ENCODE data around the gene IFI27. TPM values are rescaled to one million over a fixed set of nuclear protein-coding genes. Genes with fewer than 3 reads are reported as not detected.

Gene IFI27
- total RNA-seq, 2 donors from 2014 or later, result 5.1 to 7.7 TPM

- H3K36me3 Mint-ChIP-seq (ENCODE audit: insufficient read depth in 2 of 2), result peaks cover 5 to 7% of the 10 kb centered on the region in 2 donors
- ATAC-seq (replicated peaks in 1 of 2), result no peak
- no peak overlapping the region for H3K4me3 Mint-ChIP-seq
- no peak overlapping the region for H3K27ac Mint-ChIP-seq
- DNase-seq, result no peak
- no peaks in the 10 kb centered on the region for H3K4me1 Mint-ChIP-seq (ENCODE audit: low read depth)
- peaks cover 25% of the 10 kb centered on the region for H3K27me3 Mint-ChIP-seq (ENCODE audit: low read depth)
- H3K9me3 Mint-ChIP-seq, result peaks cover 3 to 10% of the 10 kb centered on the region in 2 donors
These were observed 10.9 kb downstream of the IFI27 start for GRCh38 chr14:94121485-94121884.

GRCh38 chr14:94122438-94122837, 11.9 kb downstream of the IFI27 start:
- peaks cover 20% of the 10 kb centered on the region for H3K27me3 Mint-ChIP-seq (ENCODE audit: low read depth)
- DNase-seq (no peak), ATAC-seq (replicated peaks in 1 of 2) (no peak)
- no peaks in the 10 kb centered on the region for H3K4me1 Mint-ChIP-seq (ENCODE audit: low read depth)
- H3K9me3 Mint-ChIP-seq, result peaks cover 3 to 10% of the 10 kb centered on the region in 2 donors
- H3K27ac Mint-ChIP-seq, result no peak overlapping the region
- peaks cover 5 to 7% of the 10 kb centered on the region in 2 donors for H3K36me3 Mint-ChIP-seq (ENCODE audit: insufficient read depth in 2 of 2)
- no peak overlapping the region for H3K4me3 Mint-ChIP-seq

- Mint-ChIP-seq H3K36me3 (ENCODE audit: insufficient read depth in 2 of 2) (peaks cover 5 to 7% of the 10 kb centered on the region in 2 donors), H3K4me3 (no peak overlapping the region), H3K27ac (no peak overlapping the region), H3K27me3 (ENCODE audit: low read depth) (peaks cover 12% of the 10 kb centered on the region), H3K4me1 (ENCODE audit: low read depth) (peaks cover under 1% of the 10 kb centered on the region), H3K9me3 (peaks cover 3 to 10% of the 10 kb centered on the region in 2 donors)
- ATAC-seq (replicated peaks in 1 of 2), result no peak
- DNase-seq, result no peak
These were observed 12.8 kb downstream of the IFI27 start for GRCh38 chr14:94123296-94123695.

DNA sequence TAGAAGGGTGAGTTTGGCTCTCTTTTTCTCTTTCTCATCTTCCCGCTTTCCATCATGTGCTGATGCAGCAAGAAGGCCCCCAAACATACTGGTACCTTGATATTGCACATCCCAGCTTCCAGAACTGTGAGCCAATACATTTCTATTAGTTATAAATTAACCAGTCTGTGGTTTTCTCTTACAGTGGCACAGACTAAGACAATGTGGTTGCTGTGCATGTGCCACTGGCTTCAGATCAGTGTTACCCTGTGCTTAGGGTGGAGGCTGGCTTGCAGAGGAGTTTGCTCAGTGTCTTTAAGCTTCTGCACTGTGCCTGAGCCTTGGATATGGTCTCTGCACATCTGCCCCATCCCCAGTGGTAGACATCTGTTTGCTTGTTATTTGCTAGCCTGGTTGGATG, 13.3 kb downstream of the IFI27 start:
- ATAC-seq (replicated peaks in 1 of 2), result no peak

DNA sequence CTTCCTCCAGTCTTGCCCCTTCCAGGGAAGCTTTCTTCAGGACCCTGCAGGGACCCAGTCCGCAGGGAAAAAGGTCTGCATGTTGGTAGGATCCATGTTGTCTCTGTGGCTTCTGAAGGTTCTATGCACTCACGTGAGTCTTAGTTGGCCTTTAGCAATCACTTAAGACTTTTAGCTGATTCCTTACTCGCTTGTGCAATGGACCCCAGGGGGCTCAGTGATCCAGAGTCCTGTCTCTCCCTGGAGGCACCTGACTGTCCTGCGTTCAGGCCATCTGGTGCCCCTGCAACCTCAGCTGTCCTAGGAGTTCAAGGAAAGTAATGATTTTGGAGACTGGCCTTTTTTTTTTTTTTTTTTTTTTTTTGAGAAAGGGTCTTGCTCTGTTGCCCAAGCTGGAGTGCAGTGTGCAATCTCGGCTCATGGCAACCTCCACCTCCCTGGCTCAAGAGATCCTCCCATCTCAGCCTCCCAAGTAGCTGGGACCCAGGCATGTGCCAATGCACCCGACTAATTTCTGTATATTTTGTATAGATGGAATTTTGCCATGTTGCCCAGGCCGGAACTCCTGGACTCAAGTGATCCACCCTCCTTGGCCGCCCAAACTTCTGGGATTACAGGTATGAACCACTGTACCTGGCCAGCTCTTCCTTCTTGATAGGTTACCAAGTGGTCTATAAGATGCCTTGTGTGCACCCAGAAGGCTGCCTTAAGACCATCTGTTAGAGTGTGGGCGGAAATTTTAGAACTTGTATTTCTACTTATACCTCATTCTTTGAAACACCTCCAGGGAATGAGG, 14.2 kb downstream of the IFI27 start:
- Mint-ChIP-seq H3K36me3 (ENCODE audit: insufficient read depth in 2 of 2) (peaks cover 3 to 5% of the 10 kb centered on the region in 2 donors), H3K4me1 (ENCODE audit: low read depth) (peaks cover 8% of the 10 kb centered on the region), H3K9me3 (peaks cover 3 to 6% of the 10 kb centered on the region in 2 donors), H3K4me3 (no peak overlapping the region), H3K27ac (no peak overlapping the region), H3K27me3 (ENCODE audit: low read depth) (peaks cover 12% of the 10 kb centered on the region)
- DNase-seq, result no peak
- ATAC-seq (replicated peaks in 1 of 2), result no peak

More for the DNA sequence above, 13.3 kb downstream of the IFI27 start:
- H3K27ac Mint-ChIP-seq, result no peak overlapping the region
- H3K4me1 Mint-ChIP-seq (ENCODE audit: low read depth), result peaks cover 6% of the 10 kb centered on the region
- peaks cover 5 to 7% of the 10 kb centered on the region in 2 donors for H3K36me3 Mint-ChIP-seq (ENCODE audit: insufficient read depth in 2 of 2)
- no peak for DNase-seq
- H3K27me3 Mint-ChIP-seq (ENCODE audit: low read depth), result peaks cover 12% of the 10 kb centered on the region
- H3K9me3 Mint-ChIP-seq, result peaks cover 3 to 10% of the 10 kb centered on the region in 2 donors
- H3K4me3 Mint-ChIP-seq, result no peak overlapping the region

- H3K9me3 Mint-ChIP-seq, result peaks cover under 1 to 1% of the 10 kb centered on the region in 2 donors
- peaks cover 9% of the 10 kb centered on the region for H3K27me3 Mint-ChIP-seq (ENCODE audit: low read depth)
- ATAC-seq (replicated peaks in 1 of 2), result no peak
- DNase-seq, result no peak
- peaks cover 0 to 3% of the 10 kb centered on the region in 2 donors for H3K36me3 Mint-ChIP-seq (ENCODE audit: insufficient read depth in 2 of 2)
- H3K4me1 Mint-ChIP-seq (ENCODE audit: low read depth), result peaks cover 15% of the 10 kb centered on the region
- no peak overlapping the region for H3K27ac Mint-ChIP-seq
- H3K4me3 Mint-ChIP-seq, result no peak overlapping the region
These were observed 15.3 kb downstream of the IFI27 start for GRCh38 chr14:94125659-94126418.

DNA sequence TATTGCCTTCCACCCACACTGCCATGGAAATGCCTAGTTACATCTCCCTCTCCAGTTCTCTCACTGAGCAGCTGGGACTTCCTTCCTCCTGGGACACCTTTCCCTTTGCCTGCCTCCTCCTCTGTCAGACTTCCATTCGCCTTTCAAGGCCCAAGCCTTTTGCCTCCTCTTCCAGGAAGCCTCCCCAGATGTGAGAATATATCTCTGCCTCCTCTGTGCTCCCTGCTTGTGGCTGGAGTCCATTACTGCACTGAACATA, 15.8 kb downstream of the IFI27 start:
- DNase-seq, result no peak

DNA sequence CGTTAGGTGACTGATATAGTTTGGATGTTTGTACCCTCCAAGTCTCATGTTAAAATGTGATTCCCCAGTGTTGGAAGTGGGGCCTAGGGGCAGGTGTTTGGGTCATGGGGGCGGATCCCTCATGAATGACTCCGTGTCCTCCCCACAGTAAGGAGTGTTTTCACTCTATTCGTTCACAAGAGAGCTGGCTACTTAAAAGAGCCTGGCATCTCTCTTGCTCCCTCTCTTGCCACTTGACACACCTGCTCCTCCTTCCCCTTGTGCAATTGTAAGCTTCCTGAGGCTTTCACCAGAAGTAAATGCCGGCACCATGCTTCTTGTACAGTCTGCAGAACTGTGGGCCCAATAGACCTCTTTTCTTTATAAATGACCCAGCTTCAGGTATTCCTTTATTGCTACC, 16.3 kb downstream of the IFI27 start:
- Mint-ChIP-seq H3K27me3 (ENCODE audit: low read depth) (no peaks in the 10 kb centered on the region), H3K4me3 (no peak overlapping the region), H3K4me1 (ENCODE audit: low read depth) (peaks cover 15% of the 10 kb centered on the region), H3K27ac (peak overlapping the region; percentile 26), H3K9me3 (no peaks in the 10 kb centered on the region), H3K36me3 (ENCODE audit: insufficient read depth in 2 of 2) (no peaks in the 10 kb centered on the region)
- ATAC-seq (replicated peaks in 1 of 2) (no peak), DNase-seq (no peak)

More for the DNA sequence above, 15.8 kb downstream of the IFI27 start:
- Mint-ChIP-seq H3K27ac (no peak overlapping the region), H3K36me3 (ENCODE audit: insufficient read depth in 2 of 2) (no peaks in the 10 kb centered on the region), H3K4me3 (no peak overlapping the region), H3K9me3 (no peaks in the 10 kb centered on the region), H3K27me3 (ENCODE audit: low read depth) (peaks cover 4% of the 10 kb centered on the region), H3K4me1 (ENCODE audit: low read depth) (peaks cover 15% of the 10 kb centered on the region)
- no peak for ATAC-seq (replicated peaks in 1 of 2)

DNA sequence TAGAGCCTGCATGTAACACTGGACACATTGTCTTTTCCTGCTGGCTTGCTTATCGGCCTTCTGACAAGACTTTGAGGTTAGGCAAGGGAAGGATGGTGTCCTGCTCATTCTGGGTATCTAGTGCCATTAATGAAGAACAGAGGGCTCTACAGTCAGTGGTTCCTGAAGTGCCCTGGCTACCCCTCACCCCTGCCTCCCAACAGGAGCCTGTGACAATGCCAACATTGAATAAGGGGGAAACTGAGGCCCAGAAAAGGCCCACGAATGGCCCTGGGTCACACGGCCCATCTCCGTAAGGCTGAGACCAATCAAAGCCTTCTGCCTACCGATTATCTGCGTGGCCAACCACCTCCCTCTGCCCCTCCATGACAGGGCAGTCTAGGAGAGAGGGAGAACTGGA, 16.8 kb downstream of the IFI27 start:
- H3K36me3 Mint-ChIP-seq (ENCODE audit: insufficient read depth in 2 of 2), result no peaks in the 10 kb centered on the region
- H3K4me3 Mint-ChIP-seq, result no peak overlapping the region
- ATAC-seq (replicated peaks in 1 of 2) (no peak), DNase-seq (no peak)
- no peak overlapping the region for H3K27ac Mint-ChIP-seq
- no peaks in the 10 kb centered on the region for H3K27me3 Mint-ChIP-seq (ENCODE audit: low read depth)
- H3K9me3 Mint-ChIP-seq, result no peaks in the 10 kb centered on the region
- H3K4me1 Mint-ChIP-seq (ENCODE audit: low read depth), result peaks cover 18% of the 10 kb centered on the region

- Mint-ChIP-seq H3K27ac (peak overlapping the region; percentile 58), H3K27me3 (ENCODE audit: low read depth) (peaks cover 1% of the 10 kb centered on the region), H3K4me3 (peak overlapping the region; percentile 92 to 99), H3K36me3 (ENCODE audit: insufficient read depth in 2 of 2) (no peaks in the 10 kb centered on the region), H3K9me3 (no peaks in the 10 kb centered on the region), H3K4me1 (ENCODE audit: low read depth) (peaks cover 18% of the 10 kb centered on the region)
- DNase-seq, result no peak
- no peak for ATAC-seq (replicated peaks in 1 of 2)
These were observed 17.8 kb downstream of the IFI27 start for GRCh38 chr14:94128216-94128839.

DNA sequence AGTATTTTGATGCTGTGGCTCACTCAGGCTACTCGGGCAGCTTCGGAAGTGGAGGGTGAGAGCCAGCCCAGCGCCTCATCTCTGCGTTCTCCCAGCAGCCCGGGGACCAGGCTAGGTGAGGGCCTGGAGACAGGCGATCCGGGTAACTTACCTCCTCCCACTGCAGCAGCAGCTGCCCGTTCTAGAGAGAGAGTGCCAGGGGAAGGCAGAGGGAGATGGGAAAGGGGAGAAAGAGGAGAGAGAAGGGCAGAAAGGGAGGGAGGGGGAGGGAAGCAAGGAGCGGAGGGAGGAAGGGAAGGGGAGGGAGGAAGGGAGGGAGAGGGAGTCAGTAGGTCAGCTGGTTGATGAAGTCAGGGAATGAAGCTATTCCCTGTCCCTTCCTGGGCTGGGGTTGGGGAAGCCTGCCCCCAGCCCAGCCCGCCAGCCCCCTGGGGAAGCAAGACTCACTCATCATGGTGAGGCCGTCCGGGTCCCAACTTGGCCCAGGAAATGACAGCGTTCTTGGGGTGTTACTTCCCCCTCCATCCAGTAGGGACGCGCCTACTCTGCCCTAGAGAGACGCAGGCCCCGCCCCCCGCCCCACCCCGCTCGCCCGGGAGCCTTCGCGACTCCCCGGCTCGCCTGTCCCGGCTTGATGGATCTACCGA, 18.7 kb downstream of the IFI27 start, which contains the start of gene IFI27L2:
TSS of gene IFI27L2 (minus strand) at position 494 of the 647 bp plus-strand sequence. CDS start at position 454, 40 bp downstream.
- DNase-seq (peak; percentile 73 to 78), ATAC-seq (replicated peaks in 1 of 2) (peak; percentile 97 to 99)
- H3K9me3 Mint-ChIP-seq, result no peaks in the 10 kb centered on the region

GRCh38 chr14:94129758-94130414, 19.4 kb downstream of the IFI27 start:
- H3K4me1 Mint-ChIP-seq (ENCODE audit: low read depth), result peaks cover 18% of the 10 kb centered on the region
- H3K27ac Mint-ChIP-seq, result peak overlapping the region; percentile 58
- peaks cover 11% of the 10 kb centered on the region for H3K27me3 Mint-ChIP-seq (ENCODE audit: low read depth)
- ATAC-seq (replicated peaks in 1 of 2), result peak; percentile 62 to 65
- DNase-seq, result peak; percentile 53 to 62
- peak overlapping the region; percentile 92 to 99 for H3K4me3 Mint-ChIP-seq
- H3K9me3 Mint-ChIP-seq, result no peaks in the 10 kb centered on the region
- peaks cover 0 to 1% of the 10 kb centered on the region in 2 donors for H3K36me3 Mint-ChIP-seq (ENCODE audit: insufficient read depth in 2 of 2)

More for the DNA sequence above, 18.7 kb downstream of the IFI27 start, which contains the start of gene IFI27L2:
- no peaks in the 10 kb centered on the region for H3K36me3 Mint-ChIP-seq (ENCODE audit: insufficient read depth in 2 of 2)
- H3K27ac Mint-ChIP-seq, result peak within 1 kb of the TSS; percentile 58
- peak within 1 kb of the TSS; percentile 92 to 99 for H3K4me3 Mint-ChIP-seq
- peaks cover 18% of the 10 kb centered on the region for H3K4me1 Mint-ChIP-seq (ENCODE audit: low read depth)
- peaks cover 9% of the 10 kb centered on the region for H3K27me3 Mint-ChIP-seq (ENCODE audit: low read depth)
